C4-2B (cell line): ENCODE measurements around the gene DOCK6.

Experiments used
- H3K27ac ChIP-seq: fragments of 450-650 bp; 2 replicates; pipeline ENCODE4 v1.5.1; 2017
- CTCF ChIP-seq: fragments of 450-650 bp; conservative IDR thresholded peaks from 2 replicates; pipeline ENCODE4 v1.5.1; 2017; ENCODE audit warnings: mild to moderate bottlenecking
- ZFX ChIP-seq: fragments of 450-650 bp; IDR thresholded peaks from 2 replicates; pipeline ENCODE4 v1.6.1; 2017

The DOCK6 gene

GRCh38 chr19:11226716-11227166 is 35.6 kb downstream of the DOCK6 start:
- TF ChIP-seq ZFX, result no peak
- TF ChIP-seq CTCF, result no peak
- no peak overlapping the region for H3K27ac ChIP-seq

- TF ChIP-seq CTCF (no peak), ZFX (no peak)
- H3K27ac ChIP-seq, result no peak overlapping the region
These were observed 36.5 kb downstream of the DOCK6 start for GRCh38 chr19:11225815-11226214.

- no peak overlapping the region for H3K27ac ChIP-seq
- TF ChIP-seq ZFX, result no peak
- no peak for TF ChIP-seq CTCF
These were observed 37.2 kb downstream of the DOCK6 start for GRCh38 chr19:11225172-11225571.

- TF ChIP-seq ZFX (no peak), CTCF (no peak)
- H3K27ac ChIP-seq, result no peak overlapping the region
These were observed 37.9 kb downstream of the DOCK6 start for GRCh38 chr19:11224429-11224828.

GRCh38 chr19:11223200-11223599 is 39.1 kb downstream of the DOCK6 start:
- H3K27ac ChIP-seq, result no peak overlapping the region
- TF ChIP-seq CTCF (no peak), ZFX (no peak)

- no peak overlapping the region for H3K27ac ChIP-seq
- no peak for TF ChIP-seq ZFX
- no peak for TF ChIP-seq CTCF
These were observed 41.2 kb downstream of the DOCK6 start for GRCh38 chr19:11221082-11221598.

GRCh38 chr19:11214387-11214786 is 47.9 kb downstream of the DOCK6 start:
- H3K27ac ChIP-seq, result no peak overlapping the region
- TF ChIP-seq ZFX (no peak), CTCF (no peak)
